ENCODE measurements around the gene SFXN5.

The SFXN5 gene

DNA sequence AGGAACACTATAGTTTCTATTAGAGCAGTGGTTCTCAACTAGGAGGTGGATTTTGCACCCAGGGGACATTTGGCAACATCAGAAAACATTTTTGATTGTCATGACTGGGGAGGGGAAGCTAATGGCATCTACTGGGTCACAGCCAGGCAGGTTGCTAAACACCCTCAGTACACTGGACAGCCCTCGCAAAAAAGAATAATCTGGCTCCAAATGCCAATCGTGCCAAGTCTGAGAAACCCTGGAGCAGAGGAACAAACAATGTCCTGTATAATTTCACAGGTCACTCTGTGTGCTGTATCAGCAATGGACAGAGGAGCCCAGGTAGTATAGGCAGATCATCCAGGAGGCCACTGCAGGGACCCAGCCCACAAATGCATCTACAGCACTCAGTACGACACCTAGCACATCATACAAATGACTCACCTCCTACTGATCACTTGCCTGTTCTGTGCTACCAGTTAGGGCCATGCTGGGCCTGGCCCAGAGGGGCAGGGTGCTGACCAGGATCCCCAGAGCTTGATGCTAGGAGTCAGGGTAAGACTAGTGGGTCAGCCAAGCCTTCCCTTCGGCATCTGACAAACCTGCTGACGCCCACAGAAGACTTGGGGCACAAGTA lies 37.6 kb downstream of the SFXN5 start:
- Histone ChIP-seq H3K4me1 (ENCODE audit: insufficient read depth, low read length) (peaks cover 14% of the 10 kb centered on the region), H3K36me3 (ENCODE audit: insufficient read depth, low read length) (no peaks in the 10 kb centered on the region), H3K9ac (ENCODE audit: low read depth, low read length) (no peak overlapping the region), H3K9me3 (ENCODE audit: control insufficient read depth, insufficient read depth, low read length) (no peaks in the 10 kb centered on the region)

DNA sequence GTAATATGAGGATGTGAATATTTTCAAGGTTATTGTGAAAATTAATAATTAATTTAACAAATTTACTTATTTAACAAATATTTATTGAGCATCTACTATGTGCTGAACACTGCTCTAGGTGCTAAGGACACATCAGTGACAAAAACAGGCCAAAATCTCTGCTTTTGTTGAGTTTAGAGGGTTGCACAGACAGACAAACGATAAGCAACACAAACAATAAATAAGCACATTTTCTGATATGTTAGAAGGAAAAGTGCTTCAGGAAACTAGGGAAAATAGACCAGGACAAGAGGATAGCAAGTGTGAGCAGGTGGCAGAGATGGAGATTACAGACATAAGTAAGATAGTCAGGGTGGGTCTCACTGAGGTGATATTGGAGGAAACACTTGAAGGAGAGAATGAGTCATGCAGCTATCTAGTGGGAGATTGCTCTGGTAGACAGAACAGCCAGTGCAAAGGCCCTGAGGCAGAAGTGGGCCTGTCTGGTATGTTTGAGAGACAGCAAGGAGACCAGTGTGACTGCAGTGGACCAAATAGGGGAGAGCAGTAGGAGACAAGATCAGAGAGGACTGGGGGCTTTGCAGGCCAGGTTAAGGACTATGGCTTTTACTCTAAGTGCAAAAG lies 38.3 kb downstream of the SFXN5 start:
- Histone ChIP-seq H3K36me3 (ENCODE audit: insufficient read depth, low read length) (no peaks in the 10 kb centered on the region), H3K9me3 (ENCODE audit: control insufficient read depth, insufficient read depth, low read length) (no peaks in the 10 kb centered on the region), H3K9ac (ENCODE audit: low read depth, low read length) (no peak overlapping the region)

DNA sequence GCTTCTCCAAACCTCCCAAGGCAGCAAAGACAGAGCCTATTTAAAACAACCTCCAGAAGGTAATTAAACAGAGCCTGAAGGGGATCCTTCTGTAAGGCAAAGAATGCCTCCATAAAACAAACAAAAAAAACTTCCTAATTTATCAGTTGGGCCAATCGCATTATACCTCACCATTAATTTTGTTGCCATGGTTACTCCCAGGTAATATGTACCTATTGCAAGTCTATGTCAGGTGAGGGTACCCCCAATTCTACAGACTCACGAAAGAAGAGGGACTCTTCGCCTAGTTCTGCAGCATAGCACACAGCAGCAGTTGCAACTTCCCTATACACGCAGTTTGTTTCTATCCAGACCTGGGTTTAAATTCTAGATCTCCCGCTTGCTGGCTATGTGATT lies 38.8 kb downstream of the SFXN5 start:
- no peaks in the 10 kb centered on the region for H3K9me3 ChIP-seq (ENCODE audit: control insufficient read depth, insufficient read depth, low read length)
- peaks cover 14% of the 10 kb centered on the region for H3K4me1 ChIP-seq (ENCODE audit: insufficient read depth, low read length)
- H3K36me3 ChIP-seq (ENCODE audit: insufficient read depth, low read length): no peaks in the 10 kb centered on the region
- no peak overlapping the region for H3K9ac ChIP-seq (ENCODE audit: low read depth, low read length)

More for the DNA sequence above, 38.3 kb downstream of the SFXN5 start:
- H3K4me1 ChIP-seq (ENCODE audit: insufficient read depth, low read length): peaks cover 14% of the 10 kb centered on the region

DNA sequence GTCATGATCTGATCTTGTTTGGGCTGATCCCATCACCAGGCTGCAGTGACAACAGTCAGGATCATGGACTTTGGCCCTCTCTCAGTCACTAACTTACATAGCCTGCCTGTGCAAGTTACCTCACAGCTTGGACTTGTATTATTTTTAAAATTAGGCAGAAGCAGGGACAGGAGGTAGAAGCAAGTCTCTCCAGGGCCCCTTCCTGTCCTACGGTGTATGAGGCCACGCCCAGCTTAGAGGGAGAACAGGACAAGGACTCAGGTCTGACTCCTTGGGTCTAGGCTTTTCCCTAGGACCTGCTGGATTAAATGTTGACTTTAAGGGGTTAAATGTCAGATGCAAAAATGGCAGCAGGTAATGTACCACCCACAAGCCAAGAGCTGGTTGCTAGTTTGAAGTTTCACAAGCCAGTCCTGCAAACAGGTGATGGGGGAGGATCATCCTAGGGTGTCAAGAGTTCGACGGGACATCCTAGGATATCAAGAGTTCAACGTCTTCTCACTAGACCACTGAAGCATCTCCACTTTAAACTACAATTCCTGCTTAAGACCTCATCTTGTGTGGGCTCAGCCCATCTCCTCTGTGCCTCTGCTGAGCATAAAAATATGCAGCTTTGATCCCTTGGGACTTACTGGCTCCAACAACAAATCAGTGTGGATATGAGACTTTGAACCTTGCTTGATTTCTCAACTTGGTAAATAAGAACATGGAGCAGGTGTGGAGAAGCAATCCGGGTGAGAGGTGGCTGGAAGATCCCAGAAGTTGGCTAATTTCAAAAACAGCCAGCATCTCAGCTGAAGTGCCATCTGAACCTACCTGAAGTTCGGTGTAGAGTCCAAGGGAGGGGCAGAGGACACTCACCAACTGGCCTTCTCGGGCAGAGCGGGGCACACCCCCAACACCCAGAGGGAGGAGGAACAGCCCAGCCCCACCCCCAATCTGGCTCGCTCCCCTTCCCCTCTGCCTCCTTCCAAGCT lies 39.5 kb downstream of the SFXN5 start:
- Histone ChIP-seq H3K4me1 (ENCODE audit: insufficient read depth, low read length) (peaks cover 14% of the 10 kb centered on the region), H3K9me3 (ENCODE audit: control insufficient read depth, insufficient read depth, low read length) (no peaks in the 10 kb centered on the region), H3K36me3 (ENCODE audit: insufficient read depth, low read length) (no peaks in the 10 kb centered on the region), H3K9ac (ENCODE audit: low read depth, low read length) (no peak overlapping the region)

DNA sequence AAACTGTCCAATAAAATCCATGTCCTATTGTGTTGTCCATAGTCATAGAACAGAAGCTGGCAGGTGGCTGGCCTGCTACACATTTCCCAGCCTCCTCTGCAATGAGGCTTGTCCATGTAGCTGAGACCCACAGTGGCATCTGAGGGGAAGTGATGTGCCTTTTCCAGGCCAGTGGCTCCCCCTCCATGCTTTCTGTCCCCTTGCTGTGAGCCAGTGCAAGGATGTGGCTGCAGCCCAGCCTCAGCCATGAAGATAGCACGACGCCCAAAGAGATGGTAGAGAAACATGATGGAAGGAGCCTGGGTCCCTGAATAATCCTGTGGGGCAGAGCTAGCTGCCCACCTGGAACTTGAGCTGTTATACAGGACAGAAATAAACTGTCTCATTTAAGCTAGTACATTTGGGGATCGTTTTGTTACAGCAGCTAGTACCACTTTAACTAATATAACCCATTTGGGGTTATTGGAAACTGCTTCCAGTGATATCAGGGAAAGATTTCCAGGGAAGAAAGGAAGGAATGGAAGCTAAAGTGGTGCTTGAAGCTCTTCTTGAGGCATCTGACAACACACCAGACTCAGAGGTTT lies 40.3 kb downstream of the SFXN5 start:
- H3K4me1 ChIP-seq (ENCODE audit: insufficient read depth, low read length): peaks cover 6% of the 10 kb centered on the region
- H3K36me3 ChIP-seq (ENCODE audit: insufficient read depth, low read length): no peaks in the 10 kb centered on the region
- H3K9me3 ChIP-seq (ENCODE audit: control insufficient read depth, insufficient read depth, low read length): no peaks in the 10 kb centered on the region
- H3K9ac ChIP-seq (ENCODE audit: low read depth, low read length): no peak overlapping the region

DNA sequence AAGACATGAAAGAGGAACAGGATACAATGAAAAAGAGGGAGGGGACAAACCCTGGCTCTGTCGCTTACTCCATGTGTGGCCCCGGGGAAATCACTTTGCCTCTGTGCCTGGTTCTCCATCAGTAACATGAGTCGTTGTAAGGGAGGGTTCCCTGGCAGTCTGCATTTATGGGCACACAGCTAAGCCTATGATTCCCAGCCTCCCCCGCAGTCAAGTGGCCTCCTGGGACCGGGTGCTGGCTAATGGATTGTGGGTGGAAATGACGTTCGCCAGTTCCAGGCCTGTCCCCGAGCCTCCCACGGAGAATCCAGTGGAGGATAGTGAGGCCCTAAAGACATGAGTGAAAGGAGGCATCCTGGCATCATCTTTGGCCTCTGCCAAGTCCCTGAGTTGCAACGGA lies 42.7 kb downstream of the SFXN5 start:
- Histone ChIP-seq H3K4me1 (ENCODE audit: insufficient read depth, low read length) (no peaks in the 10 kb centered on the region; the same call in 1 of the 2 replicates), H3K36me3 (ENCODE audit: insufficient read depth, low read length) (no peaks in the 10 kb centered on the region), H3K9ac (ENCODE audit: low read depth, low read length) (no peak overlapping the region), H3K9me3 (ENCODE audit: control insufficient read depth, insufficient read depth, low read length) (no peaks in the 10 kb centered on the region)

DNA sequence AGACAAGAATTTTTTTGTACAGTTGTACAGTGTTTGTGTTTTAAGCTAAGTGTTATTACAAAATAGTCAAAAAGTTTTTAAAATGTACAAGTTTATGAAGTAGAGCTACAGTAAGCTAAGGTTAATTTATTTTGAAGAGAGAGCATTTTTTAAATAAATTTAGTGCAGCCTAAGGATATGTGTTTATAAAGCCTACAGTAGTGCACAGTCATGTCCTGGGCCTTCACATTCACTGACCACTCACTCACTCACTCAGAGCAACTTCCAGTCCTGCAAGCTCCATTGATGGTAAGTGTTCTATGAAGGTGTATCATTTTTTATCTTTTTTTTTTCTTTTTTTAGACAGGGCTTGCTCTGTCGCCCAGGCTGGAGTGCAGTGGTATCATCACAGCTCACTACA lies 44.2 kb downstream of the SFXN5 start:
- no peaks in the 10 kb centered on the region for H3K36me3 ChIP-seq (ENCODE audit: insufficient read depth, low read length)
- H3K4me1 ChIP-seq (ENCODE audit: insufficient read depth, low read length): no peaks in the 10 kb centered on the region; the same call in 1 of the 2 replicates
- no peak overlapping the region for H3K9ac ChIP-seq (ENCODE audit: low read depth, low read length)
- no peaks in the 10 kb centered on the region for H3K9me3 ChIP-seq (ENCODE audit: control insufficient read depth, insufficient read depth, low read length)

DNA sequence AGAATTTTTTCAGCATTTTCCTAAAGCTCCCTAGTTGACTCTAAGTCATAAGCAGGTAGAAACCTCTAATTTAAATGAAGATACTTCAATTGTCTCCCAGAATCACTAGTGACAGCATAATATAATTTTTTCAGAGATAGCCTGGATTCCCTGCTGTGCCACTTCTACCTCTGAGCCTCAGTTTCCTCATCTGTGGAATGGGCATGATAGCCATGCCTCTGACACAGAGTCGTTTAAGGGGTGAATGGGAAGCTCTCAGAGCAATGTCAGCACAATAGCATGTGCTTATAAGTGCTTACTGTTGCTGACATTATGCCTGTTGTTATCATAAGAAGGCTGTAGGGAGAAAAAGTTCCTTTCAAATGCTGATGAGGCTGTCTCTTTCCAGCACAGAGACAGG lies 48.0 kb downstream of the SFXN5 start:
- H3K9ac ChIP-seq (ENCODE audit: low read depth, low read length): no peak overlapping the region
- H3K4me1 ChIP-seq (ENCODE audit: insufficient read depth, low read length): no peaks in the 10 kb centered on the region; the same call in 1 of the 2 replicates
- H3K9me3 ChIP-seq (ENCODE audit: control insufficient read depth, insufficient read depth, low read length): no peaks in the 10 kb centered on the region
- H3K36me3 ChIP-seq (ENCODE audit: insufficient read depth, low read length): no peaks in the 10 kb centered on the region

DNA sequence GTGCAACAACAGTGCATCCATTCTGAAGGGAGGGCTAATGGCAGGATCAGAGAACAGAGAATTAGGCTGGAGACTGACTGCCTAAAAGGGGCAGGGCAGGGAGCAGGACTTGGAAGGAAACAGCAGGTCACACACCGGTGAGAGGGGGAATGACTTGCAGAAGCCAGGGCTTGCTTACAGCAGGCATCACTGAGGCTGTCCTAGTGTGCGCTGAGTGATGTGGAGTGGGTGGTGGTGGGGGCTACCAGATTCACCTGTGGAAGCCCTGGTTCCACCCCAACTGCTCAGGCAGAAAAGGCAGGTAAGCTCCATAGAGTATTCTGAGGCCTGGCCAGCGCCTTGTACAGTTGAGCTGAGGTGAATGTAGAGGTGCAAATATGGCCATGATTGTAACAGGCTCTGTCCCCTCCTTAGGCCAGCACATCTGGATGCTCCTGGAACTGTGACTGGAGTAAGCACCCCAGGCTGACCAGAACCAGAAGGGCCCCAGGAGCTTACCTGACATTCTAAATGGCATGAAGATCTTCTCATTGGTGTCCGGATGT lies 49.4 kb downstream of the SFXN5 start:
- Histone ChIP-seq H3K36me3 (ENCODE audit: insufficient read depth, low read length) (no peaks in the 10 kb centered on the region), H3K9ac (ENCODE audit: low read depth, low read length) (no peak overlapping the region), H3K9me3 (ENCODE audit: control insufficient read depth, insufficient read depth, low read length) (no peaks in the 10 kb centered on the region), H3K4me1 (ENCODE audit: insufficient read depth, low read length) (no peaks in the 10 kb centered on the region; the same call in 1 of the 2 replicates)

DNA sequence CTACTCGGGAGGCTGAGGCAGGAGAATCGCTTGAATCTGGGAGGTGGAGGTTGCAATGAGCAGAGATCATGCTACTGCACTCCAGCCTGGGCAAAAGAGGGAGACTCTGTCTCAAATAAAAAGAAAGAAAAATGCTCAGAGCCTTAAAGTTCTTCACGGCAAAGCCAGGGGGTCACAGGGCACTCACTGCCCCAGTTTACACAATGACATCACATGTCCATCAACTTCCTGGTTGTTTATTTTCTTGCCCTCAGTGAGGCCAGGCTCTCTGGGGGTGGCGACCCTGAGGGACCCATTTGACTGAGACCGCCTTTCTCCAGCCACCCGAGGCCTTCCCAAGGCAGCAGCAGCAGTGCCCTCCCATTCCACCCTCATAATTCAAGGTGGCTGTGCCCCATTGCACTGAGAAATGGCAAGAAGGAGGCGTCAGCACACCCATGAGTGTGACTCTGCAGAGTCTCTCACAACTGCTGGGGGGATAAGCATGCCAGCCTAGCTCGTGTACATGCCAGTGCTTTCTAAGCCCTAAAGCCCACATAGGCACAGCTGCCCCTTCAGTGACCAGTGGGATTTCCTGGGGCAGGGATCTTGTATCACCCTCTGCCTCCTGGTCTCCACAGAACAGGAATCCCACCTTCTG lies 50.0 kb downstream of the SFXN5 start:
- no peak overlapping the region for H3K9ac ChIP-seq (ENCODE audit: low read depth, low read length)
- no peaks in the 10 kb centered on the region for H3K9me3 ChIP-seq (ENCODE audit: control insufficient read depth, insufficient read depth, low read length)
- no peaks in the 10 kb centered on the region for H3K36me3 ChIP-seq (ENCODE audit: insufficient read depth, low read length)
- no peaks in the 10 kb centered on the region; the same call in 1 of the 2 replicates for H3K4me1 ChIP-seq (ENCODE audit: insufficient read depth, low read length)

DNA sequence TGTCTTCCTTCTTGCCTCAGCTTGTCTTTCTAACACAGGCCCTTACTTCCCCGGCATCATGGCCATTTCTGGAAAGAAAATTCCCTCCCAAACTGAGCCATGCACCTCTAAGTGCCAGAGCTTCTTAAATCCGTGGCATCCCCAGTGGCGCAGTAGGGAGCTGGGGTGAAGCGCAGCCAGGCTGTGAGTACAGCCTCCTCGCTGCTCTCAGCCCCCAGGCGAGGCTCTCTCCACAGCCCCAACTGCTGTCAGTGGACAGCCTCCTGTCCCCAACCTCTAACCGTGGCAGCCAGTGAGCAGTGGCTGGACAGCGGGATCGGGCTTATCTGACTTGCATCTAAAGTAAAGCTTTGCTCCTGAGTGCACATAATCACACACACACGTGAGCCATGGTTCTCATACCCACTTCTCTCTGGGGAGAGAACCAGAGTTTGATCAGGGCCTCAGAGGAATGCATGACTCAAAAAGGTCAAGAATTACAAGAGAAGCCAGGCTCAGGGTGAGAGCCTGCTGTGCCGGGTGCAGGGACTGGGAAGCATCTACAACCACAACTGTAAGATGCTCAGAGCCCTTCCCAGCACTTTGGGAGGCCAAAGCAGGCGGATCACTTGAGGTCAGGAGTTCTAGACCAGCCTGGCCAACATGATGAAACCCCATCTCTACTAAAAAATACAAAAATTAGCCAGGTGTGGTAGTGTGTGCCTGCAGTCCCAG lies 50.7 kb downstream of the SFXN5 start:
- Histone ChIP-seq H3K9ac (ENCODE audit: low read depth, low read length) (no peak overlapping the region), H3K36me3 (ENCODE audit: insufficient read depth, low read length) (no peaks in the 10 kb centered on the region), H3K4me1 (ENCODE audit: insufficient read depth, low read length) (no peaks in the 10 kb centered on the region; the same call in 1 of the 2 replicates), H3K9me3 (ENCODE audit: control insufficient read depth, insufficient read depth, low read length) (no peaks in the 10 kb centered on the region)

DNA sequence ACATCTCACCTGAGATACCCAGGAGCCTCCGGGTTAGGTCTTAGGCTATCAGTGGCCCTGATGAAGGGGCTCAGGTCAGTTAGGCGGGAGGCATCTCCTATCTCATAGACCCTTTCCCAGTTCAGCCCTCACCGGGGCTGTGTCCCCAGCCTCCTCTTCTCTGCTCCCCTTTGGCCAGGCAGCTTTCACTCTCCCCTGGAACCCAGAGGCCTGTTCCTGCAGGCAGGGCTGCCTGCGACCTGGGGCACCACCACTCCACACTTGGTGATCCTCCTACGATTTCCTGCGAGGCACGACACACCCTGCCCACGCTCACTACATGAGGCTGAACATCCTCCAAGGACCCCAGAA lies 51.2 kb downstream of the SFXN5 start:
- no peaks in the 10 kb centered on the region; the same call in 1 of the 2 replicates for H3K4me1 ChIP-seq (ENCODE audit: insufficient read depth, low read length)
- H3K36me3 ChIP-seq (ENCODE audit: insufficient read depth, low read length): no peaks in the 10 kb centered on the region
- H3K9ac ChIP-seq (ENCODE audit: low read depth, low read length): no peak overlapping the region
- no peaks in the 10 kb centered on the region for H3K9me3 ChIP-seq (ENCODE audit: control insufficient read depth, insufficient read depth, low read length)

DNA sequence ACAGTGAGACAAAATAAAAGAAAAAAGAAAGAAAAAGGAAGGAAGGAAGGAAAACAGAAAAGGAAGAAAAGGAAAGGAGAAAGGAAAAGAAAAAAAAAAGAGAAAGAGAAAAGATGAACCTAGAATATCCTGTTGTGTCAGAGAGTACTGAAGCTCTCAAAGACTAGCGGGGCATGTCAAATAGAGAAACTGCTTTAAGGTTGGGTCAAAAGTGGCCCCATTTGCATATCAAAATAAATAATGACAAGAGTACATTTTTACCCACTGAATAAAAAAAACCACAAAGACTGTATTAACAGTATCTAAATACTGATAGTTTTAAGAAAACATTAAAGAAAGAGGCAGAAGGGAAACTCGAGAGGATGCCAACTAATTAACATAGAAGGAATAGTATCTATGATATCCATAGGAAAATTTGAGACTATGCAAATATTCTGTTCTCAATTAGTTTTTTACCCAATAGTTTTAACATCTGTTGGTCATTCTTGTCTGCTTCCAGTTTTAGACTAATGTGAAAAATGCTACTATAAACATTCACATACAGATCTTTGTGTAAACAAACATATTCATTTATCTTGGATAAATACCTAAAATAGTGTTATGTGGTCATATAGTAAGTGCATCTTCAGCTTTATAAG lies 53.2 kb downstream of the SFXN5 start:
- H3K4me1 ChIP-seq (ENCODE audit: insufficient read depth, low read length): no peaks in the 10 kb centered on the region; the same call in 1 of the 2 replicates
- no peaks in the 10 kb centered on the region for H3K9me3 ChIP-seq (ENCODE audit: control insufficient read depth, insufficient read depth, low read length)
- H3K36me3 ChIP-seq (ENCODE audit: insufficient read depth, low read length): no peaks in the 10 kb centered on the region
- H3K9ac ChIP-seq (ENCODE audit: low read depth, low read length): no peak overlapping the region

Data from ES-I3 (cell line).